H1 (cell line): Measurements from ENCODE around the gene MELK. TPM values are rescaled to one million over a fixed set of nuclear protein-coding genes. Genes with fewer than 3 reads are reported as not detected.

Source experiments
- CTCF ChIA-PET: fragments of 300-600 bp; sonication (Branson Sonifier 250); formaldehyde crosslinking; loops from one replicate; lab custom pipeline; 2021; ENCODE audit not compliant: partially characterized antibody; lab: Charles Lee
- POLR2A ChIA-PET: fragments of 300-600 bp; sonication (Branson Sonifier 250); formaldehyde crosslinking; loops from one replicate; lab custom pipeline; 2021; ENCODE audit warnings: inconsistent platforms; ENCODE audit not compliant: partially characterized antibody; lab: Charles Lee
- DNase-seq, 2 experiments: peaks; one replicate each; pipeline versions ENCODE4 v3.0.0 to v3.0.0-alpha.2; 2010 to 2022; ENCODE audit warnings: low spot score in 2 of 2, low read depth in 1 of 2, mixed read lengths in 1 of 2
- FAIRE-seq: peaks from 2 replicates; lab custom pipeline; 2011; peaks lifted over from hg19 to GRCh38; lab: Jason Lieb, UNC
- H2AFZ ChIP-seq: 2 replicates; pipeline ENCODE4 v1.8.1; 2012; ENCODE audit warnings: low read length, inconsistent platforms
- H2AK5ac ChIP-seq: 2 replicates; pipeline ENCODE4 v1.6.1; 2013; ENCODE audit warnings: low read depth, low read length
- H2BK120ac ChIP-seq: replicated peaks from 2 replicates; pipeline ENCODE3; 2013; ENCODE audit warnings: low read depth, low read length, inconsistent platforms
- H2BK12ac ChIP-seq: 2 replicates; pipeline ENCODE4 v1.6.1; 2013; ENCODE audit warnings: low read depth, low read length
- H2BK15ac ChIP-seq: 2 replicates; pipeline ENCODE4 v1.6.1; 2013; ENCODE audit warnings: low read length
- H2BK20ac ChIP-seq: 2 replicates; pipeline ENCODE4 v1.6.1; 2013; ENCODE audit warnings: low read length
- H2BK5ac ChIP-seq: 2 replicates; pipeline ENCODE4 v1.6.1; 2013; ENCODE audit warnings: low read depth, low read length
- H3K14ac ChIP-seq: 2 replicates; pipeline ENCODE4 v1.6.1; 2013; ENCODE audit warnings: inconsistent platforms; ENCODE audit not compliant: insufficient read length
- H3K18ac ChIP-seq: 2 replicates; pipeline ENCODE4 v1.6.1; 2013; ENCODE audit warnings: low read length; ENCODE audit errors: extremely low read depth
- H3K23ac ChIP-seq: 2 replicates; pipeline ENCODE4 v1.6.1; 2013; ENCODE audit warnings: inconsistent platforms; ENCODE audit not compliant: insufficient read length
- H3K23me2 ChIP-seq: 2 replicates; pipeline ENCODE4 v1.6.1; 2013; ENCODE audit warnings: low read depth, low read length
- H3K27ac ChIP-seq: 2 replicates; pipeline ENCODE4 v1.6.1; 2011; ENCODE audit warnings: low read depth, low read length, inconsistent platforms
- H3K27me3 ChIP-seq, 4 experiments: replicated peaks in 1 of 4; 1 replicate in 1 of 4; 2 replicates in 3 of 4; pipeline versions ENCODE4 v1.6.1 to v1.8.1; 2011 to 2013; ENCODE audit warnings: low read length in 3 of 4, mild to moderate bottlenecking in 3 of 4, inconsistent platforms in 2 of 4, mixed read lengths in 2 of 4, moderate library complexity in 1 of 4; ENCODE audit not compliant: control insufficient read depth in 3 of 4, insufficient read depth in 3 of 4; ENCODE audit errors: extremely low read depth in 1 of 4
- H3K36me3 ChIP-seq, 4 experiments: 2 replicates each; pipeline versions ENCODE4 v1.6.1 to v1.8.1; 2011 to 2013; ENCODE audit warnings: mild to moderate bottlenecking in 4 of 4, low read length in 3 of 4, moderate library complexity in 2 of 4, control low read depth in 1 of 4, inconsistent platforms in 1 of 4; ENCODE audit not compliant: insufficient read depth in 4 of 4, control insufficient read depth in 2 of 4
- H3K4ac ChIP-seq: replicated peaks from 2 replicates; pipeline ENCODE3; 2013; ENCODE audit warnings: low read length, low read depth, mixed read lengths, inconsistent platforms; ENCODE audit not compliant: insufficient read length
- H3K4me1 ChIP-seq, 4 experiments: replicated peaks in 1 of 4; 1 replicate in 1 of 4; 2 replicates in 3 of 4; pipeline versions ENCODE4 v1.6.1 to v1.8.1; 2011 to 2013; ENCODE audit warnings: low read length in 3 of 4, inconsistent platforms in 2 of 4, mixed read lengths in 1 of 4; ENCODE audit not compliant: insufficient read depth in 4 of 4, control insufficient read depth in 3 of 4
- H3K4me2 ChIP-seq, 2 experiments: 2 replicates each; pipeline versions ENCODE4 v1.6.1 to v1.8.1; 2011 to 2013; ENCODE audit warnings: low read depth in 2 of 2, low read length in 2 of 2, control low read depth in 1 of 2, inconsistent platforms in 1 of 2, mild to moderate bottlenecking in 1 of 2; ENCODE audit not compliant: insufficient read depth in 1 of 2
- H3K4me3 ChIP-seq, 4 experiments: fragments of 200-600, 300-600 bp in 1 of 4; sonication (generic), shearing (Covaris generic), sonication (Bioruptor Twin) in 1 of 4; 2 replicates each; pipeline versions ENCODE4 v1.5.1 to v1.8.1; 2011 to 2016; ENCODE audit warnings: low read length in 4 of 4, low read depth in 3 of 4, control low read depth in 2 of 4, inconsistent platforms in 2 of 4, mild to moderate bottlenecking in 2 of 4, mixed read lengths in 1 of 4, moderate library complexity in 1 of 4; ENCODE audit not compliant: insufficient read depth in 2 of 4; ENCODE audit errors: extremely low read depth in 1 of 4
- H3K56ac ChIP-seq: replicated peaks from 2 replicates; pipeline ENCODE3; 2013; ENCODE audit warnings: low read depth, mild to moderate bottlenecking, mixed read lengths, low read length, inconsistent platforms; ENCODE audit not compliant: insufficient read length
- H3K79me1 ChIP-seq: 2 replicates; pipeline ENCODE4 v1.6.1; 2013; ENCODE audit warnings: low read depth, low read length, control low read depth
- H3K79me2 ChIP-seq, 2 experiments: 2 replicates each; pipeline versions ENCODE4 v1.6.1 to v1.8.1; 2012 to 2013; ENCODE audit warnings: low read length in 2 of 2, mild to moderate bottlenecking in 2 of 2, inconsistent platforms in 1 of 2; ENCODE audit not compliant: insufficient read depth in 2 of 2, control insufficient read depth in 1 of 2
- H3K9ac ChIP-seq, 4 experiments: replicated peaks in 1 of 4; 1 replicate in 1 of 4; 2 replicates in 3 of 4; pipeline versions ENCODE4 v1.6.1 to v1.8.1; 2011 to 2013; ENCODE audit warnings: low read depth in 3 of 4, low read length in 3 of 4, control low read depth in 2 of 4, mild to moderate bottlenecking in 2 of 4, moderate library complexity in 2 of 4, inconsistent platforms in 1 of 4; ENCODE audit errors: extremely low read depth in 1 of 4
- H3K9me3 ChIP-seq, 2 experiments: 2 replicates each; pipeline versions ENCODE4 v1.6.1 to v1.8.1; 2012 to 2013; ENCODE audit warnings: mild to moderate bottlenecking in 2 of 2, moderate library complexity in 2 of 2, control low read depth in 1 of 2, inconsistent platforms in 1 of 2, low read depth in 1 of 2, low read length in 1 of 2, mixed read lengths in 1 of 2; ENCODE audit not compliant: insufficient read depth in 2 of 2
- H4K20me1 ChIP-seq, 2 experiments: replicated peaks in 1 of 2; 2 replicates each; pipeline versions ENCODE3 to v1.8.1; 2011 to 2013; ENCODE audit warnings: inconsistent platforms in 2 of 2, low read length in 2 of 2, mild to moderate bottlenecking in 1 of 2; ENCODE audit not compliant: insufficient read depth in 2 of 2, control insufficient read depth in 1 of 2
- H4K5ac ChIP-seq: 2 replicates; pipeline ENCODE4 v1.6.1; 2013; ENCODE audit warnings: low read length, low read depth, mixed read lengths, inconsistent platforms; ENCODE audit not compliant: insufficient read length
- H4K8ac ChIP-seq: 2 replicates; pipeline ENCODE4 v1.8.0; 2013; ENCODE audit warnings: mild to moderate bottlenecking, moderate library complexity, low read length, inconsistent platforms; ENCODE audit not compliant: insufficient read depth; ENCODE audit errors: extremely low read depth
- H4K91ac ChIP-seq: replicated peaks from 2 replicates; pipeline ENCODE3; 2013; ENCODE audit warnings: low read length, mixed read lengths, inconsistent platforms; ENCODE audit not compliant: insufficient read length
- CEBPB ChIP-seq: IDR thresholded peaks from 2 replicates; pipeline ENCODE4 v1.6.1; 2012; ENCODE audit warnings: low read depth, low read length
- CHD2 ChIP-seq: IDR thresholded peaks from 2 replicates; pipeline ENCODE4 v1.6.1; 2012; ENCODE audit warnings: low read length, improper control_type of control experiment
- CREB1 ChIP-seq: IDR thresholded peaks from 2 replicates; pipeline ENCODE4 v1.6.1; 2012; ENCODE audit warnings: inconsistent platforms
- FOSL1 ChIP-seq: IDR thresholded peaks from 2 replicates; pipeline ENCODE4 v1.6.1; 2011; ENCODE audit warnings: mild to moderate bottlenecking, low read depth, low read length, moderate library complexity; ENCODE audit not compliant: insufficient read depth
- KDM4A ChIP-seq: IDR thresholded peaks from one replicate; pipeline ENCODE4 v1.7.1; 2012; ENCODE audit warnings: low read depth, mild to moderate bottlenecking, moderate library complexity, low read length, inconsistent platforms; ENCODE audit not compliant: severe bottlenecking
- POU5F1 ChIP-seq: IDR thresholded peaks from 2 replicates; pipeline ENCODE4 v1.6.1; 2011; ENCODE audit warnings: low read depth, mild to moderate bottlenecking, low read length, moderate library complexity
- SIX5 ChIP-seq: IDR thresholded peaks from 2 replicates; pipeline ENCODE4 v1.6.1; 2011; ENCODE audit warnings: mild to moderate bottlenecking, low read depth, low read length
- WGBS, 2 experiments: shearing (Covaris generic) in 1 of 2; methylation state at CpG; one replicate each; pipeline versions ENCODE4 v1.1.6 to v1.1.7; 2013 to 2015; ENCODE audit warnings: low lambda C conversion rate in 2 of 2, mixed read lengths in 2 of 2, inconsistent platforms in 1 of 2, low coverage in 1 of 2, missing lambda C conversion rate in 1 of 2; ENCODE audit not compliant: insufficient replicate concordance in 2 of 2, insufficient coverage in 1 of 2, insufficient read length in 1 of 2; ENCODE audit errors: extremely low coverage in 1 of 2, missing lambda C conversion rate in 1 of 2; 5-methylcytosine and 5-hydroxymethylcytosine counted together
- polyA plus RNA-seq, 7 experiments: library from polyadenylated mRNA; depleted of rRNA in 3 of 7; stranded (reverse) in 5 of 7; unstranded in 2 of 7; fragments of >200 nt in 5 of 7; fragments of 200-250 nt in 2 of 7; gene quantifications; 1 replicate in 5 of 7; 2 replicates in 1 of 7; 4 replicates in 1 of 7; pipeline versions ENCODE4 v1.2.1 to v1.2.3, GENCODE V29; 2011 to 2013; ENCODE audit warnings: missing spikeins in 2 of 7, mixed read lengths in 2 of 7
- total RNA-seq: library from RNA; stranded (reverse); fragmentation: NEBNext Ultra II Directional; extraction: Animal tissue kit (Norgen Biotek cat#: 25700); gene quantifications from 2 replicates; pipeline ENCODE4 v1.2.1, GENCODE V29; 2021
- TF ChIP-seq, protein P1 (sequence below): IDR thresholded peaks from 2 replicates; pipeline ENCODE4 v1.6.1; 2012; ENCODE audit warnings: low read length, inconsistent platforms

Gene MELK
- total and polyA plus RNA-seq, 2 of the 8 experiments (the other 6 are each of a cell fraction or from before 2014, with no cell fraction given): 26.2 to 53.1 TPM

DNA sequence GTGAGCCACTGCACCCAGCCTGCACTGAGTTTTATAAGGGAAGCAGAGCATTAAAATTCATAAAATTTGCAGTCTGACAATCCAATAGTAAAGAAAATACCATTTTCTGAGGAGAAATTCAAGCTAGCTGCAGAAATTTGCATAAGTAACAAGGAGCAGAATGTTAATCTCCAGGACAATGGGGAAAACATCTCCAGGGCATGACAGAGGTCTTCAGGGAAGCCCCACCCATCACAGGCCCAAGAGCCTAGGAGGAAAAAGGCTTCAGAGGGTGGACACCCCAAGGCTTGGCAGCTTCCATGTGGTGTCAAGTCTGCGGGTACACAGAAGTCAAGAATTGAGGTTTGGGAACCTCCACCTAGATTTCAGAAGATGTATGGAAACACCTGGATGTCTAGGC is 37.6 kb upstream of the MELK start:
- Histone ChIP-seq H3K9me3 (0 out of 4 replicates have a peak, but pooled peaks cover 0 to 3% of the 10 kb centered on the region in 2 experiments), H2BK120ac (no peak overlapping the region), H3K56ac (no peak overlapping the region), H2BK20ac (no peak overlapping the region), H3K27ac (no peak overlapping the region), H3K4me1 (no peaks in the 10 kb centered on the region), H3K14ac (no peak overlapping the region), H3K4me2 (no peak overlapping the region), H3K4me3 (no peak overlapping the region), H3K4ac (no peak overlapping the region), H3K18ac (no peak overlapping the region), H3K79me2 (no peaks in the 10 kb centered on the region), H4K20me1 (no peaks in the 10 kb centered on the region), H3K9ac (no peak overlapping the region), H2BK15ac (no peak overlapping the region), H3K23me2 (no peaks in the 10 kb centered on the region), H4K91ac (no peak overlapping the region), H4K8ac (no peak overlapping the region), H2AFZ (no peak overlapping the region), H3K36me3 (no peaks in the 10 kb centered on the region), H3K27me3 (no peaks in the 10 kb centered on the region), H2BK12ac (no peak overlapping the region), H2BK5ac (no peak overlapping the region), H3K23ac (no peak overlapping the region), H2AK5ac (no peak overlapping the region), H4K5ac (no peak overlapping the region), H3K79me1 (no peaks in the 10 kb centered on the region)
- TF ChIP-seq, protein P1, sequence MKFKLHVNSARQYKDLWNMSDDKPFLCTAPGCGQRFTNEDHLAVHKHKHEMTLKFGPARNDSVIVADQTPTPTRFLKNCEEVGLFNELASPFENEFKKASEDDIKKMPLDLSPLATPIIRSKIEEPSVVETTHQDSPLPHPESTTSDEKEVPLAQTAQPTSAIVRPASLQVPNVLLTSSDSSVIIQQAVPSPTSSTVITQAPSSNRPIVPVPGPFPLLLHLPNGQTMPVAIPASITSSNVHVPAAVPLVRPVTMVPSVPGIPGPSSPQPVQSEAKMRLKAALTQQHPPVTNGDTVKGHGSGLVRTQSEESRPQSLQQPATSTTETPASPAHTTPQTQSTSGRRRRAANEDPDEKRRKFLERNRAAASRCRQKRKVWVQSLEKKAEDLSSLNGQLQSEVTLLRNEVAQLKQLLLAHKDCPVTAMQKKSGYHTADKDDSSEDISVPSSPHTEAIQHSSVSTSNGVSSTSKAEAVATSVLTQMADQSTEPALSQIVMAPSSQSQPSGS: no peak
- no peak for TF ChIP-seq CREB1
- no peak for TF ChIP-seq FOSL1
- no peak for TF ChIP-seq KDM4A
- no peak for TF ChIP-seq CHD2
- no peak for TF ChIP-seq SIX5
- no peak for TF ChIP-seq CEBPB
- TF ChIP-seq POU5F1: no peak
- CTCF ChIA-PET: interaction anchor here (1.0 to 1.1 kb wide), 2 partner anchors 46 to 128 kb away, joined by 3 read pairs; no protein-coding TSS in a partner anchor
- no peak for FAIRE-seq
- WGBS, 2 experiments: 93% methylated on average over 1 of the region's 1 CpG; no CpG with 5 or more reads in 1 of the 2 experiments
- DNase-seq: no peak
- POLR2A ChIA-PET: no interaction called here
